Ishikawa (cell line): ENCODE results near the gene USP6.

Experiments used
- RAD21 ChIP-seq: IDR thresholded peaks from 2 replicates; pipeline ENCODE4 v1.6.1; 2012; ENCODE audit warnings: low read depth
- TEAD4 ChIP-seq: IDR thresholded peaks from 2 replicates; pipeline ENCODE4 v1.6.1; 2012
- YY1 ChIP-seq: IDR thresholded peaks from 2 replicates; pipeline ENCODE4 v1.6.1; 2012; ENCODE audit warnings: low read depth
- TF ChIP-seq, protein P1 (sequence below): IDR thresholded peaks from 2 replicates; pipeline ENCODE4 v1.6.1; 2012
- TF ChIP-seq, protein P2 (sequence below): IDR thresholded peaks from 2 replicates; pipeline ENCODE4 v1.6.1; 2012; ENCODE audit warnings: low read depth, mild to moderate bottlenecking

DNA sequence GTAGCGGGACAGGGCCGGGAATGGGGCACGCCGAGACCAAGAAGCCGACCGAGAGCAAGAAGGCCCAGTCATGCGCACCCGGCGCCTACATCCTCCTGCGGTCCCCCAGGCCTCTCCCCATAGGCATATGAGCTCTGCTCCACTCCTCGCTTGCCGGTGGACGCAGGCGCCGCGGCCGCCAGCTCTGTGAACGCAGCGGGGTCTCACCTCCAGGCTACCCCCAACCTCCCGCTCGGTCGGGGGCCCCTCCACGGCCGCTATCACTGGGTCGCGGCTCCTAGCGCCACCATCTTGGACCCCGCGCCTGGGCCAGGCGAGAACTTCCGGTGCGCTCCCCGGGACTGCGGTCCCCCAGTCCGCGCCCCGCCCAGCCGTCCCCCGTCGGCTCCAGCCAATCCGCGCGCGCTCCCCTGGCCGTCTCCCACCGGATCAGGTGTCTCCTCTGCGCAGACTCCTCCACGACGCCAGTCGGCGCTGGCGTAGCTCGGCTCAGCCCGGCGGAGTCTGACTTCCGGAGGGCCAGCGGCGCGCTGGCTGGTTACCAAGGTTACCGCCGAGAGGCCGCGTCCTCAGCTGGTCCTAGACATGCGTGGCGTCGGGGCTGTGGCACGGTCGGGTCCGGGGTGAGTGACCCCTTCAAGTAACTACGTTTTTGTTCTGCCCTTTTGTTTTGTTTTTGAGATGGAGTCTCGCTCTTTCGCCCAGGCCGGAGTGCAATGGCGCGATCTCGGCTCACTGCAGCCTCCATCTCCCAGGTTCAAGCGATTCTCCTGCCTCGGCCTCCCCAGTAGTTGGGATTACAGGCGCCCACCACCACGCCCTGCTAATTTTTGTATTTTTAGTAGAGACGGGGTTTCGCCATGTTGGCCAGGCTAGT lies 75.9 kb downstream of the USP6 start, which contains the start of gene ZNF594:
- TF ChIP-seq, protein P1, sequence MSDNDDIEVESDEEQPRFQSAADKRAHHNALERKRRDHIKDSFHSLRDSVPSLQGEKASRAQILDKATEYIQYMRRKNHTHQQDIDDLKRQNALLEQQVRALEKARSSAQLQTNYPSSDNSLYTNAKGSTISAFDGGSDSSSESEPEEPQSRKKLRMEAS: peak; percentile 66
- TF ChIP-seq, protein P2, sequence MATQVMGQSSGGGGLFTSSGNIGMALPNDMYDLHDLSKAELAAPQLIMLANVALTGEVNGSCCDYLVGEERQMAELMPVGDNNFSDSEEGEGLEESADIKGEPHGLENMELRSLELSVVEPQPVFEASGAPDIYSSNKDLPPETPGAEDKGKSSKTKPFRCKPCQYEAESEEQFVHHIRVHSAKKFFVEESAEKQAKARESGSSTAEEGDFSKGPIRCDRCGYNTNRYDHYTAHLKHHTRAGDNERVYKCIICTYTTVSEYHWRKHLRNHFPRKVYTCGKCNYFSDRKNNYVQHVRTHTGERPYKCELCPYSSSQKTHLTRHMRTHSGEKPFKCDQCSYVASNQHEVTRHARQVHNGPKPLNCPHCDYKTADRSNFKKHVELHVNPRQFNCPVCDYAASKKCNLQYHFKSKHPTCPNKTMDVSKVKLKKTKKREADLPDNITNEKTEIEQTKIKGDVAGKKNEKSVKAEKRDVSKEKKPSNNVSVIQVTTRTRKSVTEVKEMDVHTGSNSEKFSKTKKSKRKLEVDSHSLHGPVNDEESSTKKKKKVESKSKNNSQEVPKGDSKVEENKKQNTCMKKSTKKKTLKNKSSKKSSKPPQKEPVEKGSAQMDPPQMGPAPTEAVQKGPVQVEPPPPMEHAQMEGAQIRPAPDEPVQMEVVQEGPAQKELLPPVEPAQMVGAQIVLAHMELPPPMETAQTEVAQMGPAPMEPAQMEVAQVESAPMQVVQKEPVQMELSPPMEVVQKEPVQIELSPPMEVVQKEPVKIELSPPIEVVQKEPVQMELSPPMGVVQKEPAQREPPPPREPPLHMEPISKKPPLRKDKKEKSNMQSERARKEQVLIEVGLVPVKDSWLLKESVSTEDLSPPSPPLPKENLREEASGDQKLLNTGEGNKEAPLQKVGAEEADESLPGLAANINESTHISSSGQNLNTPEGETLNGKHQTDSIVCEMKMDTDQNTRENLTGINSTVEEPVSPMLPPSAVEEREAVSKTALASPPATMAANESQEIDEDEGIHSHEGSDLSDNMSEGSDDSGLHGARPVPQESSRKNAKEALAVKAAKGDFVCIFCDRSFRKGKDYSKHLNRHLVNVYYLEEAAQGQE: no peak
- no peak for TF ChIP-seq RAD21
- TF ChIP-seq YY1: peak; percentile 87
- TF ChIP-seq TEAD4: no peak
